NCI-H2081 (cell line): Measurements from ENCODE around the gene ADAMTS4.

Experiments used
- DNase-seq, 2 experiments: peaks; one replicate each; lab custom pipeline; 2025; lab: John Stamatoyannopoulos, UW

The ADAMTS4 gene

DNA sequence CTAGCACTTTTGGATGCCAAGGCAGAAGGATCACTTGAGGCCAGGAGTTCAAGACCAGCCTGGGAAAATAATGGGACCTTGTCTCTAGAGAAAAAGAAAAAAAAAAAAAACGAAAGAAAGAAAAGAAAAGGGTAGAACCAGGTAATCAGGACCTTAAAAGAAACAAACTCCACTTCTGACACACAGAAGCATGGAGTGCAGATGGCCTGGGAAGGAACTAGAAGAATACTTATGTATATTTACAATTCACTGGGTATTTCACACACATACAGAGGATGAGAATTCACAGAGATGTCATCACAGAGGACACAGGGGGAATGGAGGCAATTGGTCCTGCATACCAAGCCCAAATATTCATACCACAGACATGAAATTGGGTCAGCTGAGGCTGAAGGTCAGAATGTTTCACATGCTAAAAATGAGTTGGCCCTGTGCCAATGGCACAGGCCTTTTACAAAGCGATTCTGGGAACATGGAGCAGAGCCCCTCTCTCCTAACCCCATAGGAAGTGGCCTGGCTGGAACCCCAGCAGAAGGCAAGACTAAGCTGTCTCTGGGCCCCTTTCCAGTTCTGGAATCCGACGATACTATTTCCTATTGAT is 26.0 kb downstream of the ADAMTS4 start:
- DNase-seq = no peak

DNA sequence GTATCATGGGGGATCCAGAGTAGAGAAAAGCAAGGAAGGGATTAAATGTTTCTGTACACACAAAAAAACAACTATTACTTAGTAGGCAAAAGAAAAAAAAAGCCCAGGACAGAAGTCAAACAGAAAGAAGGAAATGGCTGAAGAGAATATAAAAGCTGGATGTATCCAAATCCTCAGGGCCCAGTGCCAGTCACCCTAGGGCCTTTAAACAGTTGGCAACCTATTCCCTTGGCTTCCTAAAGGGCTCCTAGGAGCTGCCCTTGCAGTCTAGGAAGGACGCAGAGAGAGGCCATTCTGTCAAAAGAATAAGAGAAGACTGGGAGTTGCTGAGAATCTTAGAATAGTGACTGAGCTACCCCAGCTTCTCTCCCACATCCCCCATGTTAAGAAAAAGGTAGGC is 26.5 kb downstream of the ADAMTS4 start:
- DNase-seq = no peak

DNA sequence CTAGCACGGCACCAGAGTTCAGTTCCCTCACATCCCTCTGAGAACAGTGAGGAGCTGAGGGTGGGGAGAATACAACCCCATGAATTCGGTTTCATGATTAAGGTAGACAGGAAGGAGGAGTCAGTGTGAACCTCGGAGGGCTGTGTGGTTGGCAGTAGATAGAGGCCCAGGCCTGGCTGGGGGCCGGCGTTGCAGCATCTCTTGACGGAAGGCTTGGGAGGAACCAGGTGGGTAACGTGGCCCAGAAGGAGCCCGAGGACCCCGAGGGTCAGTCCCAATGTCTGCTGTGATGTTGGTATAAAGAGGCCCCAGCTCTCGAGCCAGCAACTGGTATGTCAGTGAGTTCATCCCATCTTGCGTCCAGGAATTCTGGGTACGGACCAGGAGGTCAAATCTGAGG is 27.2 kb downstream of the ADAMTS4 start:
- no peak for DNase-seq

DNA sequence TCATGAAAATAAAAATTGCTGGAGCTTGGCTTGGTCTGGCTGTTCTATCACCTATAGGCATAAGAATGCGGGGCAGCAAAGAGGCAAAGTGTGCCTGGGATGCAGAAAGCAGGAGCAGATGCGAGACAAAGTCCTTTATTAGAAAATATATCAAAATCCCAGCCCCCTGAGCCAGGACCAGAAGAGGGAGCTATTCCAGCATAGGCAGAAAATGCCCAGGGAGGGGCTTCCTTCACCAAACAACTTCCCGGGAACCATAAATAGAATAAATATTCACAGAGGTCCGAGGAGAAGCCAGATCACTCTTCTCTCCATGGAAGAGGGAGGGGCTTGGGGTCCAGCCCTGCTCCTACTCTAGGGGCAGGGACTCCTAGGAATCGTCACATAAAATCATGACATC is 27.7 kb downstream of the ADAMTS4 start:
- no peak for DNase-seq

DNA sequence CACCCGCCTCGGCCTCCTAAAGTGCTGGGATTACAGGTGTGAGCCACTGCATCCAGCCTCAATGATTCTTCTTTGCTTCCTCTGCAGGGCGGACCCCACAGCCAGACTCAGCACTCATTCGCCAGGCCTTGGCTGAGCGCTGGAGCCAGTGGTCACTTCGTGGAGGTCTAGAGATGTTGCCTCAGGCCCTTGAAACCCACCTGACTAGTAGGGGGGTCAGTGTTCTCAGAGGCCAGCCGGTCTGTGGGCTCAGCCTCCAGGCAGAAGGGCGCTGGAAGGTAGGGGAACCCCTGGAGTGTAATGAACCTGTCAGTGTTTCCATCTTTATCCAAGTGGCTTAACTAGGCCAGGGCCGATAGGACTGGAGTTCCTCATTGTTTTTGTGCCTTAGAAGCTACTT is 29.9 kb downstream of the ADAMTS4 start:
- no peak for DNase-seq

- DNase-seq = peak in 1 of 2 experiments; percentile 24
Measured at GRCh38 chr1:161166669-161167548, 31.9 kb downstream of the ADAMTS4 start.

GRCh38 chr1:161165742-161166668 is 32.8 kb downstream of the ADAMTS4 start, which contains the start of gene PPOX:
Gene PPOX, plus strand, starts transcription at chr1:161166426. Its CDS starts 422 bp downstream, at chr1:161166848.
- DNase-seq = peak; percentile 98 to 99

GRCh38 chr1:161164901-161165610 is 33.8 kb downstream of the ADAMTS4 start:
- DNase-seq = no peak

DNA sequence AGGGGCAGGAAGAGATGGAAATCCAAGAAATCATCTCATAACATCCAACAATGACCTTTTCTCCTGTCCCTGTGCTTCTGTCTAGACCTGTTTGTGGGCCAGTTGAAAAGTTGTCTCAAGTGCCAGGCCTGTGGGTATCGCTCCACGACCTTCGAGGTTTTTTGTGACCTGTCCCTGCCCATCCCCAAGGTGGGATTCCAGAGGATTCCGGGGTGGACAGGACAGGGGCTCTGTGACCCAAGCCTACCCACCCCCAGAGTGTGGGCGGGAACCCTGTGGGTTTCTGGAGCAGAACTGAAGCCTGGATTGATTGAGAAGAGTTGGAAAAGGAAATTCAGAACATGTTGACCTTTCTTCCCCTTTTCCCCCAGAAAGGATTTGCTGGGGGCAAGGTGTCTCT is 35.1 kb downstream of the ADAMTS4 start:
- DNase-seq = no peak

DNA sequence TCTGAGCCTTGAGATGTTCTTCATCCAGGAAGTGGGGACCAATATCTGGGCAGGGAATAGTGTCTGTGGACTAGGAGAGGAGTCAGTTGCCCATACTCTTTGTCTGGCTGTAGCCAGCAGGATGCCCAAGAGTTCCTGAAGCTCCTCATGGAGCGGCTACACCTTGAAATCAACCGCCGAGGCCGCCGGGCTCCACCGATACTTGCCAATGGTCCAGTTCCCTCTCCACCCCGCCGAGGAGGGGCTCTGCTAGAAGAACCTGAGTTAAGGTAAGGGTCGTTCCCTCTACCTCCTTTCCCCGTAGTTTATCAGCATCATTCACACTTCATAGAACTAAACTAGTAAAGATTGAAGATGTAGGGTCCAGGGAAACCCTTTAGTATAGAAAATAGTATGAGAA is 36.0 kb downstream of the ADAMTS4 start:
- no peak for DNase-seq

- DNase-seq = no peak
Measured at GRCh38 chr1:161162052-161162451, 36.8 kb downstream of the ADAMTS4 start.

DNA sequence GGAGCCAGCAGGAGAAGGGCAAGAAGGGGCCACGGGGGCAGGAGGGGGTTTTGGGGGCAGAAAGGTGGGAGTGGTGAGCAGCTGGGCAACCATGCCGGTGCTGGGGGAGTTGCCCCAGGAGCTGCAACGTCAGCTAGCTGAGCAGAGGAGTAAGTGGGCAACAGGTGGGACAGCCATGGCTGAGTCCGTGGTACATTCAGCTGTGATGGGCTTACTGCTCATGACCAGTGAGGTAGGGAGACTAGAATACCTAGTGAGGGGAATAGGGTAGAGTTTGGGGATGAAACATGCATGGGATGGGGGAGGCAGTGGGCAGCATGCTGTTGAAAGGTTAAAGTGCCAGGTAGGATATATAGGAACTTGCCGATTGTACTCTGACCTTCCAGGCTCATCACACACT is 37.2 kb downstream of the ADAMTS4 start:
- no peak for DNase-seq

- DNase-seq = no peak
Measured at GRCh38 chr1:161160671-161161145, 38.1 kb downstream of the ADAMTS4 start.

DNA sequence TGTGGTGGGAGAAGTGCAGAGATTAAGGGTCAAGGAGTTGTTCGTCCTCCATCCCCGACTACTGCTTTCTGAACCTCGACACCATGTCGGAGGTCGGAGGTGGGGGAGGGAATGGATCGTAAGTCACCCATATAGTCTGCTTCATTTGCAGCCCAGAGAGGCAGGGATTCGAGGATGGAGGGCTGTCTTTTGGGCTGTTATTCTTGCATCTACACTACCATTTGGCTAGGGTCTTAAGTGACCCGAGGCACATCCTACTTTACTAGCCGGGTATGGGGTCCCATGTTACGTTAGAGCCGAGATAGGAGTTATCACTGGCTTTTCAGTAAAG is 39.0 kb downstream of the ADAMTS4 start:
- no peak for DNase-seq

DNA sequence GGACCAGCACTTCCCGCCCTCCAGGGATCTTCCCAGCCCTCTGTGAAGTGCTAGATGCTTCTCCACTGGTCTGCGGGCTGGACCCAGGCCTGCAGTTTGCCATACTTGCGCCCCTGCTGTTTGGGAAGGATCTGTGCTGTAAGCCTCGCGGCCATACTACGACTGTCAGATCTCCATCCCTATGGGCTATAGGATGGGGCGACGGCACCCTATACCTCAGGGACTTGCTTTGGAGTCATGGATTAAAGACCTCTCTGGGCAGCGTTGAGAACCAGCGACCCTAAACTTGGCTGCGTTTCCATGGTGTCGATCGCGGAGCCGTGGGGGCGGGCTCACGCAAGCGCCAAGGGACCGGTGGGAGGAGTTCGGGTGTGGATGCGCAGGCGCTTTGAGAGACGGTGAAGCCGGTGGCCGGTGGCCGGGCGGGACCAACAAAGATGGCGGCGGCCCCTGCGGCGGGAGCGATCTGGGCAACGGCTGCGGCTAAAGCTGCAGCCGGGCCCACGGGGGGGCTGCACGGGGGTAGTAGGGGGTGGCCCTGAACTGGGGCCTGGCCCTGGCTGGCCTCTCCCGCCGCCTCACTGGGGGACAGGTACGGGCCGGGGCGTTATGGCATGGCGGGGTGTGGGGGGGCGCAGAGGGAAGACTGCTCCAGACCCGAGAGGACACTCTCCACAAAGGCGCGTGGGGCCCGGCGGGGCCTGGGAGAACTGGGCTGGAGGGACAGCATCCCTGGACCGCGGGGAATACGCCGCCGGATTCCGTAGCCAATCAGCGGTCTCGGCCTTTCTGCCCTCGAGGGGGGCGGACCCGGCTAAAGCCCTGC is 39.6 kb downstream of the ADAMTS4 start, which contains the start of gene USP21:
Gene USP21 (plus strand): TSS at position 414 of the 826 bp plus-strand sequence. CDS start 1,141 bp downstream, outside the sequence.
- peak; percentile 95 to 97 for DNase-seq

DNA sequence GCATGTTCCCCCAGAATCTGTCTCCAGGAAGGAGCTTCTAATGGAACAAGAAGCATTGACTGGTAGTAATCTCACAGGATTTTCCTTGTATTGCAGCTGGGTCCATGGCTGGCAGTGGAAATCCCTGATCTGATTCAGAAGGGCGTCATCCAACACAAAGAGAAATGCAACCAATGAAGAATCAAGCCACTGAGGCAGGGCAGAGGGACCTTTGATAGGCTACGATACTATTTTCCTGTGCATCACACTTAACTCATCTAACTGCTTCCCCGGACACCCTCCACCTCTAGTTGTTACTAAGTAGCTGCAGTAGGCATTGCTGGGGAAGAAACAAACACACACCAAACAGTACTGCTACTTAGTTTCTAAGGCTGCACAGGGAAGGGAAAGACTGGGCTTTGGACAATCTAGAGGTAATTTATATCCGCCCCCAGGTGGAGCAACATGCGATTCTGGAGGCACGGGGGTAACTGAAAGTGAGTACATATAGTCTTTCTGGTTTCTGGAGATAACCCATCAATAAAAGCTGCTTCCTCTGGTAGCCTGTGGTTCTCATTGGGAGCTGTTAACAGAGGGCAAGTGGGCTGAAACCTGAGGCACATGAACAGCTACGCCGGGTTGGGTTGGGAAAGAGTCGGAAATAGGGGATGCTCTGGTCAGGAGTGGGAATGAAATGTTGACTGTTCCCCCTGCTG is 40.4 kb downstream of the ADAMTS4 start:
- no peak for DNase-seq

GRCh38 chr1:161157867-161158266 is 41.0 kb downstream of the ADAMTS4 start:
- DNase-seq = no peak

DNA sequence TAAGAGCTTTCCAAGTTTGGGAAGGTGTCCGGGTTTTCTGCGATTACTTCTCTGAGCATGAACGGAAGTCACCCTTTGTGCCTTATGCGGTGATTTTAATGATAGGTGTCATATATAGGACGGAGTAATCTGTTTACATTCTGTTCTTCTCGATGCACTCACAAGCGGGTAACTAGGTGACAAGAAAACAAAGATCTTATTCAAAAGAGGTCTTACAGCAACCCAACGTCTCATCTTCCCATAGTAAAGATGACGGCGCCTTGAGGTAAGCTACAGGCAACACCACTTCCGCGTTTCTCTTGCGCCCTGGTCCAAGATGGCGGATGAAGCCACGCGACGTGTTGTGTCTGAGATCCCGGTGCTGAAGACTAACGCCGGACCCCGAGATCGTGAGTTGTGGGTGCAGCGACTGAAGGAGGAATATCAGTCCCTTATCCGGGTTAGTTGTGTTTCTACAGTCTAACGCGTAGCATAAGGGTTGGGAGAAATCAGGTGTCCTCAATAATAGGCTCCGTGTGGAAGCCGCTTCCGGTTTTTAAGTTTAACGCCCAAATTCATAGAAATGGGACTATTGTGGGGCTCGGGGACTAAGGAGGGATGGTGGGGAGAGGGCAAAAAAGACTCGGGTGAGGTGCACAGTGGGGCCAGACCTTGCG is 45.0 kb downstream of the ADAMTS4 start, which contains the start of gene UFC1:
Gene UFC1 (plus strand): TSS at position 297 of the 656 bp plus-strand sequence. CDS start 20 bp downstream, at position 317.
- peak; percentile 84 to 95 for DNase-seq

- DNase-seq = no peak
Measured at GRCh38 chr1:161153176-161153575, 45.7 kb downstream of the ADAMTS4 start.
